Measurements from ENCODE around the gene OR9G4. TPM values are rescaled to one million over a fixed set of nuclear protein-coding genes. Genes with fewer than 3 reads are reported as not detected.

The OR9G4 gene
- total RNA-seq, 1 donor: not detected

DNA sequence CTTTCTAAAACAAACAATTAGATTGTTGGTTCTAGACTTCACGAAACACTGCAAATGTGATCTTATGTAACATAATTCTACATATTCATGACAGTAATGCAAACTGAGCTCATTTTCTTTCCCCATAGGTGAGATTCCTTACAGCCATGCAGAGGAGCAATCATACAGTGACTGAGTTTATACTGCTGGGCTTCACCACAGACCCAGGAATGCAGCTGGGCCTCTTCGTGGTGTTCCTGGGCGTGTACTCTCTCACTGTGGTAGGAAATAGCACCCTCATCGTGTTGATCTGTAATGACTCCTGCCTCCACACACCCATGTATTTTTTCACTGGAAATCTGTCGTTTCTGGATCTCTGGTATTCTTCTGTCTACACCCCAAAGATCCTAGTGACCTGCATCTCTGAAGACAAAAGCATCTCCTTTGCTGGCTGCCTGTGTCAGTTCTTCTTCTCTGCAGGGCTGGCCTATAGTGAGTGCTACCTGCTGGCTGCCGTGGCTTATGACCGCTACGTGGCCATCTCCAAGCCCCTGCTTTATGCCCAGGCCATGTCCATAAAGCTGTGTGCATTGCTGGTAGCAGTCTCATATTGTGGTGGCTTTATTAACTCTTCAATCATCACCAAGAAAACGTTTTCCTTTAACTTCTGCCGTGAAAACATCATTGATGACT, 48.1 kb downstream of the OR9G4 start:
- Histone ChIP-seq H3K4me1 (ENCODE audit: insufficient read depth, low read length) (no peaks in the 10 kb centered on the region), H3K9me3 (ENCODE audit: low read depth, low read length) (no peaks in the 10 kb centered on the region), H3K4me3 (ENCODE audit: low read length) (no peak overlapping the region), H3K27me3 (ENCODE audit: insufficient read depth, low read length) (no peaks in the 10 kb centered on the region)

DNA sequence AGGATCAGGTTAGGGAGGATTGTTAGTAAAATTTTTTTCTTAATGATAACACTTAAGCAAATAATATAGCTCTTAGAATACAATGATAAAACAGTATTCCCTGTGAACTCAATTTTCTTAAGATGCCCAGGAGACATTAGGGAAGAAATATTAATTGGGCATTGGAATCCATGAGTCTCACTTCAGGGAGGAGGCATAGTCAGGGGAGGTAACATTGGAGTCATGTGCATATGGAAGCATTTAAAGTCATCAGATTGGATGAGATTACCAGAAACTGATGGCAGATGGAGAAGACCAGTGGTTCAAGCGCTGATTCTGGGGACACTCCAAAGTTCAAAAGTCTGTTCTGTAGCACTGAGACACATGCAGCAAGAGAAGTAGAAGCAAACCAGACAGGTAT, 49.7 kb downstream of the OR9G4 start, which contains the start of gene OR9G1:
TSS of gene OR9G1 (plus strand) at position 301 of the 400 bp plus-strand sequence. CDS start 1,293 bp downstream, outside the sequence.
- Histone ChIP-seq H3K4me1 (ENCODE audit: insufficient read depth, low read length) (no peaks in the 10 kb centered on the region), H3K4me3 (ENCODE audit: low read length) (no peak within 1 kb of the TSS), H3K9me3 (ENCODE audit: low read depth, low read length) (no peaks in the 10 kb centered on the region), H3K27me3 (ENCODE audit: insufficient read depth, low read length) (no peaks in the 10 kb centered on the region)

DNA sequence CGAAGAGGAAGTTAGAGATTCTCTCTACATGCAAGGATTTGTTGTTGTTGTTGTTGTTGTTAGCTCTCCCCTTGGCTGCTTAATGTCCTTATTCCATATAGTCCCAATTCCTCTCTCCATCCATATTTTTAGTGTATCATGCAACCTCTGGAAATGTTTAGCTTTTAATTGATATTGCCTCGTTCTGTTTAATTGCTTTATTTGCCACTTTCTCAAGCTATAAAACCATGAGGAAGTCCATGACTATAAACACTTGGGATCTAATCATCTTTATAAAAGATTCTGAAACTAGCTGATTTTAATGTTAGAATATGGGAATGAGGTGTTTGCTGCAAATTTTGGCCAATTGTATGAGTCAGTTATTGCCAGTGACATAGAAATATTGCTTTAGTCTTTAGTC, 55.1 kb downstream of the OR9G4 start:
- H3K27me3 ChIP-seq (ENCODE audit: insufficient read depth, low read length): no peaks in the 10 kb centered on the region
- no peaks in the 10 kb centered on the region for H3K9me3 ChIP-seq (ENCODE audit: low read depth, low read length)
- no peak overlapping the region for H3K4me3 ChIP-seq (ENCODE audit: low read length)
- H3K4me1 ChIP-seq (ENCODE audit: insufficient read depth, low read length): no peaks in the 10 kb centered on the region

Other genes with a start within 250 kb of the OR9G4 start
- not detected for gene OR5M11, start 205.4 kb downstream of the OR9G4 start, total RNA-seq
- gene OR5M10, start 171.0 kb downstream of the OR9G4 start, total RNA-seq: not detected
- gene OR5M1, start 133.8 kb downstream of the OR9G4 start, total RNA-seq: not detected
- not detected for gene OR5AP2, start 106.3 kb downstream of the OR9G4 start, total RNA-seq
- not detected for gene OR5AR1, start 85.0 kb downstream of the OR9G4 start, total RNA-seq
- not detected for gene OR9G1, start 49.6 kb downstream of the OR9G4 start, total RNA-seq
- not detected for gene OR5AK2, start 240.2 kb upstream of the OR9G4 start, total RNA-seq